ENCODE results near the gene VPS54.

GRCh38 chr2:63903003-63903402 lies 116.2 kb downstream of the VPS54 start:
- TF ChIP-seq GATA1 (IDR thresholded peaks at IDR 0.05; ENCODE audit: low read depth, low read length) (no peak), POLR2A (IDR thresholded peaks at IDR 0.05; ENCODE audit: low read length) (no peak)

All from erythroblast (primary cell).